ENCODE results near the gene SPATA13.

SPATA13 gene

GRCh38 chr13:24166561-24166960 is 6.0 kb downstream of the SPATA13 start:
- DNase-seq (ENCODE audit: low read depth in 2 of 2), result no peak

DNA sequence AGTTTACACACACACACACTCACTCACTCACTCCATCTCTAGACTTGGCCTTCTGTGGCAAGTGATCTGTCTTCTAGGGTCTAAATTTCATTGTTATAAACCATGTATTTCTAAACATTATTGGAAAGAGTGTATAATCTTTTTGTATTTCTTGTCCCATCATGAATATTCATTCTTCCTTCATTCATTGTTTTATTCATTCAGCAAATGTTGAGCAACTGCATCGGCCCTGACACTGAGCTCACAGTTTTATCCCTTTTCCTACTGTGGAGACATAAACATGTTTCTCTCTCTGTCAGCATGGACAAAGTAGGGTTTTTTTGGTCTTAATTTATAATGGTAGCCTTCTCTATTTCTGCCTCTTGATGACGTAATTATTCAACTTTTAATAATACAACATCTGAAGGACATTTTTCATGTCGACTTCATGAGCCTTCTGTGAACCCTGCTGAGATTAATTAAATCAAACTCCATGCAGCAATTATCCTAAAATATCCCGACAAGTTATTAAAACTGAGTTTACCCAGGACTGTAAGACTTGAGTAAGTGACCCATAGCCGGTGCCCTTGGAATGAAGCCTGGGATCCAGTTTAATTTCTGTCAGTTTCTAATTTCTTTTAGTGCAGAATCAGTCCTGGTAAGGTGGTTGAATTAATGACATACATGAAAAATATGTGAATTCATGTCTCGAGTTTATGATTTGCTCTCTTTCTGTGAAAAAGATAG is 7.3 kb downstream of the SPATA13 start:
- no peak for DNase-seq (ENCODE audit: low read depth in 2 of 2)

DNA sequence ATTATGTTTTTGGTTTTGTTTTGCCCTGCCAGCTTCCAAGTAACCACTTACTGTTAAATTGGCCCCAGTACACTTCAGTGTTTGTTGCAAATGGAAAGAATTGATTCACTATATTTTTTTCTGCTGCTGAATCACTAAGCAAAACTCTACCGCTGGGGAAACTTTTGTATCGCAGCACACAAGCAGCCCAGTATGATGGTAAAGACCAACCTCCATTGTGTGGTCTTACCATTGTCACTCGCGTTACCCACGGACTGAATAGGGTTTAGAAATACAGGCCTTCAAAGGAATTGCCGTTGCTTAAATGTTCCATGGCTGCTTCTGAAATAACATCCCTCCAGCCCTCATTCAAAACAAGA is 7.9 kb downstream of the SPATA13 start:
- peak in 1 of 2 donors; percentile 5 for DNase-seq (ENCODE audit: low read depth in 2 of 2)

DNA sequence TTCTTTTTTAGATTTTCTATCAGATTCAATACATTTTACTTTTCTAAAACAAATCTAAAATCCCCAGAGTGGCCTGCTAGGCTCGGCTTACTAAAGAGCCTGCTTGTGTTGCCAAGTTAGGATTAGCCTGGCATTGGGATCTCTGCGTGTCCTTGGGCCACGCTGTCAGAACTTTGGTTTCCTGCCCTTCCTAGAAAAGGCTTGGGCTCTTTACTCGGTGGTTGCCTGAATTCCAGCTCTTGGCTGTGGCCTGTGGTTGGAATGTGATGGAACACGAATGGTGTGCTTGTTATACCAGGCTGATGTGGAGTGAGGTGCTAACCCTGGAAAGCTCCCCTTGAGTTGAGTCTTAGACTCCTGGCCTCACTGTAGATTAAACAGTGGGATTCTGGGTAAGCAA is 8.5 kb downstream of the SPATA13 start:
- DNase-seq (ENCODE audit: low read depth in 2 of 2), result no peak

GRCh38 chr13:24172071-24172470 is 11.6 kb downstream of the SPATA13 start:
- DNase-seq (ENCODE audit: low read depth in 2 of 2), result no peak

DNA sequence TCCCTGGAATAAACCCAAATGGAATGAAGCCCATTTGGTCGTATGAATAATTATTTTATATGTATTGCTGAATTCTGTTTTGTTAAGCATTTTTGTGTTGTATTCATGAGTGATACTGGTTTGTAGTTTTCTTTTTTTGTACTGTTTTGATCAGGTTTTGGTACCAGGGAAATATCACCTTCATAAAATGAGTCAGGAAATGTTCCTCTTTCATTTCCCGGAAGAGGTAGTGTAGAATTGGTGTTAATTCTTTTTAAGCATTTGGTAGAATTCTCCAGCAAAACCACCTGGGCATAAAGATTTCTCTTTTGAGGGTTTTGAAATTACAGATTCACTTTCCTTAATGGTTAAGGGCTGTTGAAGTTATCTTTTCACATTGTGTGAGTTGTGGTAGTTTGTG is 13.3 kb downstream of the SPATA13 start:
- DNase-seq (ENCODE audit: low read depth in 2 of 2), result no peak

DNA sequence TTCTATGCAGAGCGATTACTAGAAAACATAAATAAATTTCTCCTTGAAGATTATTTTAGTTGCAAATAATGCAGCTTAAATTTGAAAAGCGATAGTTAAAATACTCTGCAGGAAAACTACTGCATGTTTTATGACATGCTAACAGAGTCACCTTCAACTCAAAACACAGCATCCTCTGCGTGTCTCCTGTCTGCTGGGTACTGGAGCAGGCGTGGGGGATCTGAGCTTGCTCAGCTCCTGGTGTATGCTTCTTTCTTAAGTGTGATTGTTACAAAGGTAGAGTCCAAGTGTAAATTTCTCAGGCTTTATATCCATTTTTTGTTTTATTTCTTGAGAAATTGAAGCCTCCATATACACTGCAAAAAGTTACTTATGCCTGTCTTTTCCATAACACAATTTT is 15.3 kb downstream of the SPATA13 start:
- DNase-seq (ENCODE audit: low read depth in 2 of 2), result no peak

DNA sequence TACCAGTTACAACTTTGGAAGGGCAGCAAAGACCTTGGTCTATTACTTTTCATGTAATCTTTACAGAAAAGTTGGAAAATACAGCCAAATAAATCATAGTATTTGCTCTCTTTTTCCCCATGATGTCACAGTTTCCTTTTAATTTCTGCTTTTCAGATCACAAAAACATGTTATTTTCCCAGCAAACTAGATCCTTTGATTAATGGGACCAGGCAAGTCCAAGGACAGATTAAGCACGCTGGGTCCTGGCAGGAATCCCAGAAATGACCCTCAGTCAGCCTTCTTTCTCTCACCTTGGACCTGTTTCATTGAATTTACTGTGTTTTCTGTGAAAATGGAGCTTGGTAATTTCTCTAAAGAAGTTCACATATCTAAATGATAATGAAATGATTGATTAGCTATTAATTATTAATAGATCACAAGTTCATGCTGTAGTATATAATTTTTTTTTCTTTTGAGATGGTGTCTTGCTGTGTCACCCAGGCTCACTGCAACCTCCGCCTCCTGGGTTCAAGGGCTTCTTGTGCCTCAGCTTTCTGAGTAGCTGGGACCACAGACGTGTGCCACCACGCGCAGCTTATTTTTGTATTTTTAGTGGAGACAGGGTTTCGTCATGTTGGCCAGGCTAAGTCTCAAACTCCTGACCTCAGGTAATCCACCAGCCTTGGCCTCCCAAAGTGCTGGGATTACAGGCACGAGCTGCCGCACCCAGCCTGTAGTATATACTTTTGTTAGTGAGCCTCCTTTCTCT is 16.0 kb downstream of the SPATA13 start:
- DNase-seq (ENCODE audit: low read depth in 2 of 2), result no peak

GRCh38 chr13:24178847-24179485 is 18.4 kb downstream of the SPATA13 start:
- DNase-seq (ENCODE audit: low read depth in 2 of 2), result no peak

DNA sequence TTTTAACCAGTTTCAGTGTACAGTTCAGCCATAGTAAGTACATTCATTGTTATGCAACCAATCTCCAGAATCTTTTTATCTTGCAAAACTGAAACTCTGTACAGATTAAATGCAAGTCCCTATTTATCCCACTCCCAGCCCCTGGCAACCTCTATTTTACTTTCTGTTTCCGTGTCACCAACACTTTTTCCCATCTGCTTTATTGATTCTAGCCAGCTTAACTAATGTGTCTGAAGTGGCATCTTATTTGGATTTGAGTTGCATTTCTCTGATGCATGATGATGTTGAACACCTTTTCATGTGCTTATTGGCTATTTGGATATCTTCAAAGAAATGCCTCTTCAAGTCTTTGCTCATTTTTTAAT is 18.9 kb downstream of the SPATA13 start:
- no peak for DNase-seq (ENCODE audit: low read depth in 2 of 2)

GRCh38 chr13:24180750-24181377 is 20.3 kb downstream of the SPATA13 start:
- DNase-seq (ENCODE audit: low read depth in 2 of 2), result no peak

DNA sequence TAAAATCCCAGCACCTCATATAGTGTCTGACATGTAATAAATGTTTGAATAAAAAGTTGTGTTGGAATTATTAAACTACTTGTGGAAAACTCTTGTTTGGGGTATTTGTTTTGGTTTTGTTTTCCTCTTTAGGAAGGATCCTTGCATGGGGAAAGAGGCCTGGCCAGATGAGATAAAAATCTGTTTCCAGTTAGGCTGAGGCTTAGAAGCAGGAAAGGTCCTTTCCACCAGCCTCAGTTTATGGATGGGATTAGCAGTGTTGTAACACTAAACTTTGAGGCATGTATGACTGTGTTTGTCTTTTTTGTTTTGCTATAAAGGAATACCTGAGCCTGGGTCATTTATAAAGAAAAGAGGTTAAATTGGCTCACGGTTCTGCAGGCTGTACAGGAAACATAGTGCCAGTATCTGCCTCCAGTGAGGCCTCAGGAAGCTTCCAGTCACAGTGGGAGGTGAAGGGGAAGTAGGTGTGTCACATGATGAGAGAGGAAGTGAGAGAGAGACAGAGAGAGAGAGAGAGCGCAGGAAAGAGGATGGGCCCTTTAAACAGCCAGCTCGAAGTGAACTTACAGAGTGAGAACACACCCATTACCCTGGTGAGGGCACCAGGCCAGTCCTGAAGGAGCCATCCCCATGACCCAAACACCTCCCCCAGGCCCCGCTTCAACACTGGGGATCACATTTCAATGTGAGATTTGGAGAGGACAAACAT is 21.6 kb downstream of the SPATA13 start:
- no peak for DNase-seq (ENCODE audit: low read depth in 2 of 2)

GRCh38 chr13:24182703-24183081 is 22.2 kb downstream of the SPATA13 start:
- no peak for DNase-seq (ENCODE audit: low read depth in 2 of 2)

DNA sequence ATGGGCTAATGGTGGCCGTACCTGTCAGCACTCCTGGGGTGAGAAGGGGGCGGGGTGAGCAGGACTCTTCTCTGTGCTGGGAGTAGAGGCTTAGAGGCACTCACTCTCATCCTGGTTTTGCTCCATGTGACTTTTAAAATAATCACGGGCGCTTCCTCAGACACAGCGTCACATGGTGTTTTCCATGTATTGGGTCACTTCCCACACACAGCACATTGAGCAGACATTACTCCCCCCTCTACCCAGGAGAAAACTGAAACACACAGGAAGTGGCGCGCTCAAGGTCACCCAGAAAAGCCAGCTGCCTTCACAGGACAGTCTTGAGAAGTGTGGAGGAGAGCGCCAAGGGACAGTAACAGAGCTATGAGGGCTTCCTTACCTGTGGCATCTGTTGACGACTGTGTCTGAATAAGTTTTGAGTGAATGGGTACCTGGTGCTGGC is 23.2 kb downstream of the SPATA13 start:
- DNase-seq (ENCODE audit: low read depth in 2 of 2), result no peak

GRCh38 chr13:24184265-24184841 is 23.8 kb downstream of the SPATA13 start:
- no peak for DNase-seq (ENCODE audit: low read depth in 2 of 2)

DNA sequence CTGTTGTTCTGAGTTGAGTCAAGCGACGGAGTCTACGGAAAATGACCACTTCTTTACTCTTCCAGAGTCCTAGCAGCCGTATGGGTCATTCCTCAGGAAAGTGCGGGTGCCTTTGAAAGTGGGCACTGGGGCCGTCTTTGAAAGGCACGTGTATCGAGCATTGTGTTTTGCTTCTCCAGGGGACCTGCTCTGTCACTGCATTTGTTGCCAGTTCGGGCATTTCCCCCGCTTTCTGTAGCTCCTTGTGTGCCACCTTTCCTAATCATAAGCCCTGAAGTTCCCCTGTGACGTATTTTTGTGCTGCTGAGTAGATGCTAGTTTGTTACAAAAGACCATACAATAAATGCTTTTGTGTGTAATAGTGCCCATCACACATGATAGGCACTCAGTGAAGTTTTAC is 24.4 kb downstream of the SPATA13 start:
- DNase-seq (ENCODE audit: low read depth in 2 of 2), result no peak

GRCh38 chr13:24185591-24186232 is 25.2 kb downstream of the SPATA13 start:
- DNase-seq (ENCODE audit: low read depth in 2 of 2), result no peak

GRCh38 chr13:24187185-24187584 is 26.7 kb downstream of the SPATA13 start:
- no peak for DNase-seq (ENCODE audit: low read depth in 2 of 2)

DNA sequence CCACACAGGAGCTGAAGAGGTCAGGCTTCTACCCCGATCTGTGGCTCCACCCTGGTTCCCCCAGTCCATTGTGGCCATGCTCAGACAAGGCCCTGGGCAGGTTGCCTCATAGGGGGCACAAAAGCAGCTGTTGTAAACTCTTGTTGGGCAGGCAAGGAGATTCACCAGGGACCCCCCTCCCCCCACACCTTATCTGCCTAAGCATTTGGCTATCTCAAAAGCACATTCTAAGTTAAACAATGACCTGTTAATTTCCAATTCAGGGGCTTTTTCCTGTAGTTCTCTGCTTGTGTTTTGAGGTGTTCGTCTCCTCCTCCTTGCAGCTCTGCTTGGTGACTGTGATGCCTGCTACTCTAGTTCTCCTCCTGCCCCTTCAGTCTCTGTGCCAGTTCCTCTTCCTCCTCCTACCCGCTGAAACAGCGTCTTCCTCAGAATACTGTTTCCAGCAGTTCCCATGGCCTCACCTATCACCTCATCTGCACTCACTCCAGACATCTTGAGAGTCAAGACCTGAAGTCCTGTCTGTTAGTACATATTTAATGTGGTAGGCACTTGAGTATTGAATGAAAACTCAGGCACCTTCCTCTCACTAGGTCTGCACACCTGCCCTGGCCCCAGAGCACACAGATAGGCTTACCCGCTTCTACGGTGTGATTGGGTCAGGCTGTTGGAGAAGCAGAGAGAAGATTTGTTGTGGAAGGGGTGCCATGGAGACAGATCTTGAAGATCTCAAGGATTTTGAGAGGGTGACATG is 31.7 kb downstream of the SPATA13 start:
- no peak for DNase-seq (ENCODE audit: low read depth in 2 of 2)

GRCh38 chr13:24192811-24193162 is 32.3 kb downstream of the SPATA13 start:
- DNase-seq (ENCODE audit: low read depth in 2 of 2), result no peak
